NB4 (cell line): Measurements from ENCODE around the gene ZEB2.

ENCODE experiments used
- POLR2A ChIP-seq: IDR thresholded peaks from 2 replicates; pipeline ENCODE4 v1.6.1; 2011; ENCODE audit warnings: mild to moderate bottlenecking; ENCODE audit not compliant: insufficient read length; ENCODE audit errors: extremely low read depth
- TF ChIP-seq, protein P1 (sequence below): IDR thresholded peaks from one replicate; pipeline ENCODE4 v1.5.1; 2012; ENCODE audit warnings: low read depth, low read length

DNA sequence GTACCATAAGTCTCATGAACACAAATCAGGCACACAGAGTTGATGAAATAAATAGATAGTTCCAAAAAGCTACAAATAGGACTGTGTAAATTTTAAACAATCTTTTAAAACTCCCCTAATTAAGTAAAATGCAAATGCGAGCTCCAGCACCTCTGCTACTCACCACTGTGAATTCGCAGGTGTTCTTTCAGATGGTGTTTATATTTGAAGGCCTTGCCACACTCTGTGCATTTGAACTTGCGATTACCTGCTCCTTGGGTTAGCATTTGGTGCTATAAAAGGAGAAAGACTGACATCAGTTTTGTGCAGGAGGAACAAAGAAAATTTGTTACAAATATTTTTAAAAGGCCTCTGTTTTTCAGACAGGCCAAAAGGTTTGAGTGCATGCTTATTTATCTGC is 118.9 kb downstream of the ZEB2 start:
- TF ChIP-seq, protein P1, sequence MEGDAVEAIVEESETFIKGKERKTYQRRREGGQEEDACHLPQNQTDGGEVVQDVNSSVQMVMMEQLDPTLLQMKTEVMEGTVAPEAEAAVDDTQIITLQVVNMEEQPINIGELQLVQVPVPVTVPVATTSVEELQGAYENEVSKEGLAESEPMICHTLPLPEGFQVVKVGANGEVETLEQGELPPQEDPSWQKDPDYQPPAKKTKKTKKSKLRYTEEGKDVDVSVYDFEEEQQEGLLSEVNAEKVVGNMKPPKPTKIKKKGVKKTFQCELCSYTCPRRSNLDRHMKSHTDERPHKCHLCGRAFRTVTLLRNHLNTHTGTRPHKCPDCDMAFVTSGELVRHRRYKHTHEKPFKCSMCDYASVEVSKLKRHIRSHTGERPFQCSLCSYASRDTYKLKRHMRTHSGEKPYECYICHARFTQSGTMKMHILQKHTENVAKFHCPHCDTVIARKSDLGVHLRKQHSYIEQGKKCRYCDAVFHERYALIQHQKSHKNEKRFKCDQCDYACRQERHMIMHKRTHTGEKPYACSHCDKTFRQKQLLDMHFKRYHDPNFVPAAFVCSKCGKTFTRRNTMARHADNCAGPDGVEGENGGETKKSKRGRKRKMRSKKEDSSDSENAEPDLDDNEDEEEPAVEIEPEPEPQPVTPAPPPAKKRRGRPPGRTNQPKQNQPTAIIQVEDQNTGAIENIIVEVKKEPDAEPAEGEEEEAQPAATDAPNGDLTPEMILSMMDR, result no peak
- TF ChIP-seq POLR2A, result no peak
